ENCODE data around the gene RTP3.
"Not testable (repeated sequence)": the region's sequence is repeated elsewhere in the genome, so short reads cannot be mapped to it uniquely, and the experiment has no call there.

RTP3 gene

GRCh38 chr3:46491089-46492070, 6.4 kb upstream of the RTP3 start:
- no peak for DNase-seq (ENCODE audit: low read depth)

GRCh38 chr3:46492890-46493547, 4.8 kb upstream of the RTP3 start:
- DNase-seq (ENCODE audit: low read depth), result no peak

- not testable (repeated sequence) for DNase-seq (ENCODE audit: low read depth)
Observed at GRCh38 chr3:46494491-46494890, 3.3 kb upstream of the RTP3 start.

- DNase-seq (ENCODE audit: low read depth), result no peak
Observed at GRCh38 chr3:46495901-46496456, 1.8 kb upstream of the RTP3 start.

GRCh38 chr3:46496746-46497555, 825 bp upstream of the RTP3 start:
- peak; percentile 55 for DNase-seq (ENCODE audit: low read depth)

- no peak for DNase-seq (ENCODE audit: low read depth)
Observed at GRCh38 chr3:46498916-46499519, 1.2 kb downstream of the RTP3 start.

- DNase-seq (ENCODE audit: low read depth), result no peak
Observed at GRCh38 chr3:46500656-46501635, 3.2 kb downstream of the RTP3 start.

- no peak for DNase-seq (ENCODE audit: low read depth)
Observed at GRCh38 chr3:46501702-46502101, 3.9 kb downstream of the RTP3 start.

GRCh38 chr3:46503200-46503874, 5.6 kb downstream of the RTP3 start:
- no peak for DNase-seq (ENCODE audit: low read depth)

GRCh38 chr3:46504789-46505188, 7.0 kb downstream of the RTP3 start:
- no peak for DNase-seq (ENCODE audit: low read depth)

GRCh38 chr3:46505953-46506352, 8.2 kb downstream of the RTP3 start:
- no peak for DNase-seq (ENCODE audit: low read depth)

- DNase-seq (ENCODE audit: low read depth), result no peak
Observed at GRCh38 chr3:46506526-46506925, 8.8 kb downstream of the RTP3 start.

- no peak for DNase-seq (ENCODE audit: low read depth)
Observed at GRCh38 chr3:46508850-46509591, 11.2 kb downstream of the RTP3 start.

- DNase-seq (ENCODE audit: low read depth), result no peak
Observed at GRCh38 chr3:46509661-46510187, 11.9 kb downstream of the RTP3 start.

GRCh38 chr3:46512191-46512749, 14.5 kb downstream of the RTP3 start:
- no peak for DNase-seq (ENCODE audit: low read depth)

GRCh38 chr3:46516521-46516920, 18.7 kb downstream of the RTP3 start:
- no peak for DNase-seq (ENCODE audit: low read depth)

GRCh38 chr3:46517016-46517783, 19.4 kb downstream of the RTP3 start:
- no peak for DNase-seq (ENCODE audit: low read depth)

- DNase-seq (ENCODE audit: low read depth), result no peak
Observed at GRCh38 chr3:46517784-46518181, 20.0 kb downstream of the RTP3 start.

Measured in activated T-cell treated with anti-CD3 and anti-CD28 coated beads for 1 hour (primary cell).